Testis (tissue), 2 donors: Measurements from ENCODE around the gene F2.

Experiments
- POLR2A ChIP-seq: fragments of 450-650 bp; IDR thresholded peaks from one replicate; pipeline ENCODE4 v1.6.1; 2017; ENCODE audit warnings: antibody characterized with exemption, mild to moderate bottlenecking, moderate library complexity
- TF ChIP-seq, protein P1 (sequence below), 3 experiments: fragments of 450-650 bp in 2 of 3; fragments of 200-600 bp in 1 of 3; sonication (generic) in 1 of 3; IDR thresholded peaks; one replicate each; pipeline ENCODE4 v1.5.1; 2016 to 2019; ENCODE audit warnings: antibody characterized with exemption in 3 of 3, mild to moderate bottlenecking in 2 of 3, moderate library complexity in 1 of 3

DNA sequence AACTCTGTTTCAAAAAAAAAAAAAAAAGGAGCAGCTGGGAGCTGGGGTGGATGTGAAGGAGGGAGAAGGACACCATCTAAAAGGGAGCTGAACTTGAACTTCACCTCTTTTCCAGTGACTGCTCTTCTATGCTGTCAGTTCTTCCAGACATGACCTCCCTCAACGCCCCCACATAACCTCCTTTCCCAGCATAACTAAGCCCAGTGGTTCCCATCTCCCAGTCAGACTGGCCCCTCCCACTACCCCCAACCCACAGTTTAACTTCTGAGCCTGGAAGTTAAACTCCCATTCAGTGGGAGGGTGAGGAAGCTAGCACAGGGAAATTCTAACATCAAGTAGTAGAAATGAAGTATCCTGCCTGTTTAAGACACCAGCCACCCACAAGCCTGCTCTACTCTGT, 20.4 kb upstream of the F2 start:
- TF ChIP-seq, protein P1, sequence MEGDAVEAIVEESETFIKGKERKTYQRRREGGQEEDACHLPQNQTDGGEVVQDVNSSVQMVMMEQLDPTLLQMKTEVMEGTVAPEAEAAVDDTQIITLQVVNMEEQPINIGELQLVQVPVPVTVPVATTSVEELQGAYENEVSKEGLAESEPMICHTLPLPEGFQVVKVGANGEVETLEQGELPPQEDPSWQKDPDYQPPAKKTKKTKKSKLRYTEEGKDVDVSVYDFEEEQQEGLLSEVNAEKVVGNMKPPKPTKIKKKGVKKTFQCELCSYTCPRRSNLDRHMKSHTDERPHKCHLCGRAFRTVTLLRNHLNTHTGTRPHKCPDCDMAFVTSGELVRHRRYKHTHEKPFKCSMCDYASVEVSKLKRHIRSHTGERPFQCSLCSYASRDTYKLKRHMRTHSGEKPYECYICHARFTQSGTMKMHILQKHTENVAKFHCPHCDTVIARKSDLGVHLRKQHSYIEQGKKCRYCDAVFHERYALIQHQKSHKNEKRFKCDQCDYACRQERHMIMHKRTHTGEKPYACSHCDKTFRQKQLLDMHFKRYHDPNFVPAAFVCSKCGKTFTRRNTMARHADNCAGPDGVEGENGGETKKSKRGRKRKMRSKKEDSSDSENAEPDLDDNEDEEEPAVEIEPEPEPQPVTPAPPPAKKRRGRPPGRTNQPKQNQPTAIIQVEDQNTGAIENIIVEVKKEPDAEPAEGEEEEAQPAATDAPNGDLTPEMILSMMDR (IDR thresholded peaks at IDR 0.05) = no peak
- no peak for TF ChIP-seq POLR2A
